ENCODE data around the gene TWF2. TPM values are rescaled to one million over a fixed set of nuclear protein-coding genes. Genes with fewer than 3 reads are reported as not detected.

The TWF2 gene
- total RNA-seq, 4 donors from 2014 or later, result 50.4 to 129 (median 122) TPM

DNA sequence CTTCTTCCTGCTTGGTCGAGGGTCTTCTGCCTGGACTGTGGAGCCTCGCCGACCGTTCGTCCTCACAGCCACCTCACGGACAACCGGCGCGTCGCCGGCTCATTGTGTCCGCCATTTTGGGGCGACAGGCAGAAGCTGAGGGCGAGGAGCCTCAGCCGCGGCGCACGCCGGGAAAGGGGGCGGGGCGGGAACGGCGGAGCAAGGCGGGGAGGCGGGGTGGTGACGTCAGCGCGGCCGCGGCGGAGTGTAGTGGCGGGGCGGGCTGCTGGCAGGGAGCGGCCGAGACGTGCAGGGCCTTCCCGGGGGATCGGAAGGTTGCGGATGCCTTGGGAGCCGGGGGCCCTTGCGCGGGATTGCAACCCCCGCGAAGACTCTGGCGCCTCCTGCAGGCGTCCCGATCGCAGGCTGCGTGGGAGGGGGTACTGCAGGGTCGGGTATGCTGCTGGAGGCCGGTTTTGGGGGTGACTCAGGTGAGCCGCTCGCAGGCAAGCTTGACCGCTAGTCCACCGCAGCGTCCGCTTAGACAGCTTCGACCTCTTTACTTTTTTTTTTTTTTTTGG is 39.6 kb upstream of the TWF2 start, which contains the start of gene WDR82:
Gene WDR82, minus strand, starts transcription at position 140 of the 560 bp plus-strand sequence. CDS start 288 bp downstream, outside the sequence.
- TF ChIP-seq, protein P1, sequence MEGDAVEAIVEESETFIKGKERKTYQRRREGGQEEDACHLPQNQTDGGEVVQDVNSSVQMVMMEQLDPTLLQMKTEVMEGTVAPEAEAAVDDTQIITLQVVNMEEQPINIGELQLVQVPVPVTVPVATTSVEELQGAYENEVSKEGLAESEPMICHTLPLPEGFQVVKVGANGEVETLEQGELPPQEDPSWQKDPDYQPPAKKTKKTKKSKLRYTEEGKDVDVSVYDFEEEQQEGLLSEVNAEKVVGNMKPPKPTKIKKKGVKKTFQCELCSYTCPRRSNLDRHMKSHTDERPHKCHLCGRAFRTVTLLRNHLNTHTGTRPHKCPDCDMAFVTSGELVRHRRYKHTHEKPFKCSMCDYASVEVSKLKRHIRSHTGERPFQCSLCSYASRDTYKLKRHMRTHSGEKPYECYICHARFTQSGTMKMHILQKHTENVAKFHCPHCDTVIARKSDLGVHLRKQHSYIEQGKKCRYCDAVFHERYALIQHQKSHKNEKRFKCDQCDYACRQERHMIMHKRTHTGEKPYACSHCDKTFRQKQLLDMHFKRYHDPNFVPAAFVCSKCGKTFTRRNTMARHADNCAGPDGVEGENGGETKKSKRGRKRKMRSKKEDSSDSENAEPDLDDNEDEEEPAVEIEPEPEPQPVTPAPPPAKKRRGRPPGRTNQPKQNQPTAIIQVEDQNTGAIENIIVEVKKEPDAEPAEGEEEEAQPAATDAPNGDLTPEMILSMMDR (IDR thresholded peaks at IDR 0.05; ENCODE audit: low read depth), result no peak

DNA sequence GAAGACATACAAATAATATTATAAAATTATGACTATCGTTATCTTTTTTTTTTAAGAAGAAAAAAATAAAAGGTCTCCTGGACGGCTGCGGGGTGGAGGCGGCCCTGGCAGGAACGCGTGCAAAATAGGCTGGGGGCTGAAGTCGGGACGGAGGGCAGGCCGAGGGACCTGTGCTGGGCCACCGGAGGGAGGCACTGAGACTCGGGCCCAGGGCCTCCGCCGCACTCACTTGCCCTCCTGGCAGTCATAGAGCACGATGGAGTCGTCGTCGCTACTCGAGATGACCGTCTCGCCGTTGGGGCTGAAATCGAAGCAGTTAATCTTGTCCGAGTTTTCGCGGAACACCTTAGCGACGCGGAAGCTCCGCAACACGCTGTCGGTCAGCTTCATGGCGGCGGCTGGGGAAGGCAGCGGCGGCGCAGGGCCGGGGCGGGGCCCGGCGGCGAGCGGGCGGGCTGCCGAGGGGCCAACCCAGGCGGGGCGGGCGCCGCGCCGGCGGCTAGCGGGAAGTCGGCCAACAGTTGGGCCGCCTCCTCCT is 39.1 kb upstream of the TWF2 start:
- TF ChIP-seq, protein P1 (IDR thresholded peaks at IDR 0.05; ENCODE audit: low read depth), result no peak

DNA sequence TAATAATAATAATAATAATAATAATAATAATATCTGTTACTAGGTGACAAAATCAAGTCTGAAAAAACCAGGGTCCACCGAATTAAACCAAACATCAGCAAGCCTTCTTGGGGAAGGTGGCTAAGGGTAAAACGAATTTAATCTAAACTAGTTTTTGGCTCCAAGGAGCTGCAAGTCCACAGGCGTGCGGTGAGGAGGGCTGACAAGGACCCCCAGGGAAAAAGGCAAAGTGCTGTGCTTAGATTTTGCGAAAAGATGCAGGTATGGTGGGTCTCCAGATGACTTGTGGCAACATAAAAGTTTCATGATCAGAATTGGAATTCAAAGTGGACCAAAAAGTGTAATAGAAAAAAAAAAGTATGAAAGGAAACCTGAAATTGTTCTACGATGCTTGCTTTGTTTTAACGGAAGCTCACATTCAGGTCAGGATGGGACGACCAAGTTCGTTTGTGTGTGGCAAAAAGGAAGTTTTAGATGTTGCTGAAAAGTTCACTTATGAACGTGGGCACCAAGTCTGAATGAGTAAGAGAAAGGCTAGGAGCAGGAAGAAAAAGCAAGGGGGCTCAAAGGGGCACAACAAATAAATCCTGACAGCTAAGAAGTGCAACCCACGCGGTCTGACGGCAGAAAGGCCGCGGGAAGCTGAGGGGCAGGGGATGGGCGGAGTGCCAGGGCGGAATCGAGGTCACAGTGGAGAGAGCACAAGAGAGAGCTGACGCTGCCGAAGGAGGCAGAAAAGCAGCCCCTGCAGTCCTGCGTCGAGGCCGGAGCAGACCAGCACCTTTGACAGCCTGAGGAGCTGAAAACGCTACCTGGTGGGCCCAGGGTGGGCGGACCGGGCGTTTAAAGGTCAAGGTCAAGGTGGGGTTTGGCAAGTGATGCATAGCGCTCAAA is 38.4 kb upstream of the TWF2 start:
- TF ChIP-seq, protein P1 (IDR thresholded peaks at IDR 0.05; ENCODE audit: low read depth), result no peak

DNA sequence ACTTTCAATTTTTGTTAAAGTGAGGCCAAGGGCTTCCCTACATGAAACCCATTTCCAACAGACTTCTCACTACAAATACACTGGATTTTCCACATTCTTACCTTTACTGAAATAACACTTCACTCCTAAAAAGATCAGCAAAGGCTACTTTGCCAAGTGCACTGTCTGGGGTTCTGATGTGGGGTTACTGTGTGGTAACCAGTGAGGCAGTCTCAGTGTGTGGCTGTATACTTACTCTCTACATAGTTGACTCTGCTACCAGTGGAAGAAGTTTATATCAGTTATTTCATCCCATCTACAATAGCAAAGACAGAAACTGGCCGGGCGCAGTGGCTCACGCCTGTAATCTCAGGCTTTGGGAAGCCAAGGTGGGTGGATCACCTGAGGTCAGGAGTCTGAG is 33.9 kb upstream of the TWF2 start:
- TF ChIP-seq, protein P1 (IDR thresholded peaks at IDR 0.05; ENCODE audit: low read depth), result no peak

DNA sequence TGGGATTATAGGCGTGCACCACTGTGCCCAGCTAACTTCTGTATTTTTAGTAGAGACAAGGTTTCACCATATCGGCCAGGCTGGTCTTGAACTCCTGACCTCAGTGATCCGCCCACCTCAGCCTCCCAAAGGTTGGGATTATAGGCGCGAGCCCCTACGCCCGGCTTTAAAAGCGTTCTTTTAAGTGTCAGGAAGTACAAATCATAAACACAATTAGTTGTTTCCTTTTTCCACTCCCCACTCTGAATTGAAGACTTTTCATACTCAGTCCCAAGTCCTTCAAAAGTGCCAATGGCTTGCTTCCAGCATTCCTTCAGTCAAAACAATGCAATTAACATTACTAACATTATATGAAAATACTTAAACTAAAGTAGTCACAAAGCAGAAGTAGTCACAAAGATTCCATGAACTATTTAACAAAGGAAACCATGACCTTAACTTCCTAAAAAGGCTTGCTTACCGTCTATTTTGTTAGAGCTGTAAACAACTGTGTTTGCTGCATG is 31.3 kb upstream of the TWF2 start:
- TF ChIP-seq, protein P1 (IDR thresholded peaks at IDR 0.05; ENCODE audit: low read depth), result no peak

DNA sequence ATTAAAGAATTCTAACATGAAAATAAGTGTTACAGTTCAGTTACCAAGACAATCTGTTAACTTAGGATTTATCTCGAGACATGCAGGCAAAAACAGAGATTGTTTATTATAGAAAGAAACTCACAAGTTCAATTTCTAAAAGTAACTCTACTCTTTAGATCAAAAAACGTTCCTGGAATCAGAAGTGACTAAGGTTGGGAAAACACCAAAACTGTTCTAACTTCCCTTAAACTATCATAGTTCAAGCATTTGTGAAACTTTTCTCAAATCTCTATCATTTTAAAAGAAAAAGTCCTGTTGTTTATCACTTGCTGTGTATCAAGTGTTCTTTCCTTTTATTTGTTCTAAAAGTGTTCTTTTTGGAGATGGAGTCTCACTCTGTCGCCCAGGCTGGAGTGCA is 30.8 kb upstream of the TWF2 start:
- TF ChIP-seq, protein P1 (IDR thresholded peaks at IDR 0.05; ENCODE audit: low read depth), result no peak

GRCh38 chr3:52268036-52268435 is 29.1 kb upstream of the TWF2 start:
- TF ChIP-seq, protein P1 (IDR thresholded peaks at IDR 0.05; ENCODE audit: low read depth), result no peak
